Fibroblast of upper back skin (primary cell): ENCODE results near the gene FECH.

Source experiments
- DNase-seq: peaks from one replicate; pipeline ENCODE4 v3.0.0-alpha.2; 2013

FECH gene

GRCh38 chr18:57579934-57580333 is 6.6 kb downstream of the FECH start:
- DNase-seq, result no peak

GRCh38 chr18:57576316-57576715 is 10.2 kb downstream of the FECH start:
- DNase-seq, result no peak

- no peak for DNase-seq
These were observed 11.0 kb downstream of the FECH start for GRCh38 chr18:57575542-57575941.

GRCh38 chr18:57574866-57575265 is 11.6 kb downstream of the FECH start:
- DNase-seq, result no peak

DNA sequence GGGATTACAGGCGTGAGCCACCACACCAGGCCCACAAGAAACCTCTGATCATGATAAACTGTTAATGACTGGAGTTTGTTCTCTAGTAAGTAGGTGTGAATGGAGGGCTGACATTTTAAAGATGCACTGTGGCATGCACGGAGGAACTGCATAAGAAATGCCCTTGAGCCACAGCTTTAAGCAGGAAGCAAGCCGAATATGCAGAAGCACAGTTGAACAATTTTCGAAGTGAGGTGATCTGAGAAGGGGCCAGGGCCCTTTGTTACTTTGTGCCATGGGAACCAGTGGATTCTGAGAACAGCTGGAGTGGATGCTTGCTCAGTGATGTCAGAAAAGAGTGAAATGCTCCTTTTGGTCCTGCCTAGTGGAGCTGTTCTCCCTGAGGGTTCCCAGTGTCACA is 16.3 kb downstream of the FECH start:
- no peak for DNase-seq

DNA sequence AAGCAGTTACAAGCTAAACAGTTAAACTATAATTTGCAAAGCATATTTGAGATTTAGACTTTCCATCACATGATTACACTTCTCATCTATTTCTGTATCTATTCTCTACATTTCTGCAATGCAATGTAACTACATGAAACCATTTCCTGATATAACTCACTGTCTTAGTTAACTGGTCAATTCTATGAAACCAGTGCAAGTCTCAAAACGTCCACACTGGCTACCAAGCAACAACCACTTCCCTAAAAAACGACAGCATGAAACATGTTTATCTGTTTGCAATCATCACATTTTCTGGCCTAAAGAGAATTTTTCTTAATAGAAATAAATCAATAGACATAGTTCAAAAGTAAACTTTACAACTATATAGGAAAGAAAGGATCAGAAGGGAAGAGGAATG is 17.4 kb downstream of the FECH start:
- no peak for DNase-seq

GRCh38 chr18:57561728-57562423 is 24.6 kb downstream of the FECH start:
- peak; percentile 46 for DNase-seq

DNA sequence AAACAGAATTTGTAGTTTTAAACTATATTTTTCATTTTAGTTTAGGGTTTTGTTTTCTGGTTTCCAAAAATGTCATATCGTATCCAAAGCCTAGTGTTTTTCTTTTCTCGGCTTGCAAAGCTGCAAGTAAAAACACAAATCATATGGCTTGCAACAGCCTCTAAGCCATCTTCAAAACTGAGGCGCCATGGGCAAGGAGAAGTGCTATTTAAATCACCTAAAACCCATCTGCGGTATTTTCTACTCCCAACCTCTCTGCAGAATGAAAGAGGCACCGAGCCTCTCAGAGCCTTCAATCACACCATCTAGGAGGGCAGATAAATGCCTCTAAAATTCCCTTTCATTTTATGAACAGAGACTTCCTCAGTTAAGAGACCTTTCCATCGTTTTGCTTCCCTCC is 25.2 kb downstream of the FECH start:
- no peak for DNase-seq

GRCh38 chr18:57559314-57559713 is 27.2 kb downstream of the FECH start:
- DNase-seq, result peak; percentile 10

GRCh38 chr18:57555134-57555533 is 31.4 kb downstream of the FECH start:
- DNase-seq, result no peak

GRCh38 chr18:57550510-57550909 is 36.0 kb downstream of the FECH start:
- DNase-seq, result no peak

DNA sequence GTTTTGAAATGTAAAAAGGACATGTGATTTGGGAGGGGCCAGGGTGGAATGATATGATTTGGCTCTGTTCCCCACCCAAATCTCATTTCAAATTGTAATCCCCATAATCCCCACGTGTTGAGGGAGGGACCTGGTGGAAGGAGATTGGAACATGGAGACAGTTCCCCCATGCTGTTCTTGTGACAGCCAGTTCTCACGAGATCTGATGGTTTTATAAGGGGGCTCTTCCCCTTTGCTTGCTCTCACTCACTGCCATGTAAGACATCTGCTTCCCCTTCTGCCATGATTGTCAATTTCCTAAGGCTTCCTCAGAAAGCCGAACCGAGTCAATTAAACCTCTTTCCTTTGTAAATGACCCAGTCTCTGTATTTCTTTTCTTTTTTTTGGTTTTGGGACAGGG is 39.2 kb downstream of the FECH start:
- DNase-seq, result no peak

GRCh38 chr18:57544936-57545660 is 41.4 kb downstream of the FECH start:
- DNase-seq, result no peak

- DNase-seq, result no peak
These were observed 42.9 kb downstream of the FECH start for GRCh38 chr18:57543560-57543959.

DNA sequence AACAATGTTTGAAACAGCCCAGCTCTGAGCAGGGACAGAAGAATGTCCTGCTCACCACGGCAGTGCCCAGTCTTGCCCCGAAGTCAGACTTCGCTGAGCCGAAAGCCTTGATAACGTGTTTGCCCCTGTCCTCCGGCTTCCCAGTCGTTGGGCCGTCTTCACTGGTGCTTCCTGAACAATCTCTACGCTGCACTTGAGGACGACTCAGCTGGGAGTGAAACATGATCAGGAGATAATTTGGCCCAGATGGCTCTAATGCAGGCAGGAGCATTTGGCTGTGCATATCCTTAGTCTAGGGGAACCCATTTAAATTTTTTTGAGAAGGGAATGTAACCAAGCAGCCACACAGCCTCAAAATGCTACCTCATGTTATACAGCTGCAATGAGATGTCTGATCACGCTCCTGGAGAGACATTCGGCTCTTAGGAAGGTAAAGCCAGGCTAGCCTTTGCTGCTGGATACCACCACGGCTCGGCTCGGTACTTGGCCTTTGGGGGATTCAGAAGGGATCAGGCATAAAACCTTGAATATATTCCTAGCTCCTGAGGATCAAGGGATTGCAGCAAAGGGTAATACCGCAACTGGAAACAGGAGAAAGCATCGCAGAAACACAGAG is 43.6 kb downstream of the FECH start:
- peak; percentile 85 for DNase-seq

GRCh38 chr18:57542126-57542525 is 44.4 kb downstream of the FECH start:
- peak; percentile 72 for DNase-seq

- DNase-seq, result no peak
These were observed 46.8 kb downstream of the FECH start for GRCh38 chr18:57539702-57540101.

DNA sequence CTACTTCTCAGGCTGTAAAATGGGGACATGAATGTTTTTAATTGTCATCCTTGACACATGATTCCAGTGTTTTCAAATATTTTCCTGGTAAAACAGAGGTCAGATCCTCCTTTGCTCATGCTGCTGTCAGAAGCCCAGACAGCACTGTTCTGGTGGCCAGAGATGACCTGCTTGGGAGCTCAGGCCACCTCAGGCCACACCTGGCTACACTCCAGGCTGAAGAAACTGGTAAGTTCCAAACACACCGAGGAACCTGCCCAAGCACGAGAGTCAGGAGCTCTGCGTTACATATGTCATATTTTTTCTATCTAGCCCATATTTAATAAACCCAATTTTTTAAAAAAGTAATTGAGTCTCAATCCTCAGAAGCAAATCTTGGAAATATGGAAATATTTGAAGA is 47.9 kb downstream of the FECH start:
- DNase-seq, result no peak

DNA sequence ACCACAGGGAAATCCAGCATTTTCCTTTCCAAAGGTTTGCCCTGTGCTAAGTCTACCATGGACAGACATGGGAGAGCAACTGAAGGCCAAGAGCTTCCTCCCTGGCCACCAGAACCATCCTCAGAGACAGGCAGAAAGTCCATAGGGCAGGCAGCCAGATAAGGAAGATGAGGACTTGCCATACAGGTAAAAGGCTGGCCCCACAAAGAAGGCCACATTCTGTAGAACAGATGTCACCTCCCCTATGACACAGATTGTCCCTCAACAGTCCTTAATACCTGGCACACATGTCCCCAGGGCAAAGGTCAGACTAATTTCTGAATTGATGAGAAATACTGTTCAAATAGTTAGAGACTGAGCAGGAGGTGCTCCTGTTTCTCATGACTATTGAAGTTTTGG is 52.0 kb downstream of the FECH start:
- DNase-seq, result no peak

DNA sequence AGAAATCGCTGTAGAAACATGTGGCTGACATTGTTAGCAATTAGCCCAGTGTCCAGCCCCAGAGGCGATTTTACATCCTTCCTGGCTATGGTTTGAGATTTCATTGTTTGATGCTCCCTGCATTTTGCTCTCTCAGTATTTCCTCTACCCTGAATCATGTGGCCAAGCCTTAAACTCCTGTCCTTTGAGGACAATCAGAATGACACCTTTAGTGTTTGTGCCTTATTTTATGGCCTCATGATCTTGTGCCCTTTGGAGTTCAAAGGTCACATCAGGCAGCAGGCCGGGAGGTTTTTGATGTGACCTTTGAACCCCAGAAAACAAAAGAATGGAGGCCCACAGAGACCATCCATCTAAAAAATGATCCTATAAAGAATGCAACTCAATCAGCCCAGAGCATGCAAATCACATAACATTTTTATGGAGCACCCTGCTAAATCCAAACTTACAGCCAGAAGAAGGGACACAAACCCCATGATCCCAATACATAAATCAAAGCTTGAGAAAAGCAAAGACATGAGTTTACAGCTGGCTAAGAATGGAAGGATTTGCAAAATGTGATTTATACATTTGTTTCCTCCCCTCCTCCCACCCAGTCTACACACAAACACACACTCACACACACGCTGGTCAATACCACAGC is 52.5 kb downstream of the FECH start:
- DNase-seq, result no peak

DNA sequence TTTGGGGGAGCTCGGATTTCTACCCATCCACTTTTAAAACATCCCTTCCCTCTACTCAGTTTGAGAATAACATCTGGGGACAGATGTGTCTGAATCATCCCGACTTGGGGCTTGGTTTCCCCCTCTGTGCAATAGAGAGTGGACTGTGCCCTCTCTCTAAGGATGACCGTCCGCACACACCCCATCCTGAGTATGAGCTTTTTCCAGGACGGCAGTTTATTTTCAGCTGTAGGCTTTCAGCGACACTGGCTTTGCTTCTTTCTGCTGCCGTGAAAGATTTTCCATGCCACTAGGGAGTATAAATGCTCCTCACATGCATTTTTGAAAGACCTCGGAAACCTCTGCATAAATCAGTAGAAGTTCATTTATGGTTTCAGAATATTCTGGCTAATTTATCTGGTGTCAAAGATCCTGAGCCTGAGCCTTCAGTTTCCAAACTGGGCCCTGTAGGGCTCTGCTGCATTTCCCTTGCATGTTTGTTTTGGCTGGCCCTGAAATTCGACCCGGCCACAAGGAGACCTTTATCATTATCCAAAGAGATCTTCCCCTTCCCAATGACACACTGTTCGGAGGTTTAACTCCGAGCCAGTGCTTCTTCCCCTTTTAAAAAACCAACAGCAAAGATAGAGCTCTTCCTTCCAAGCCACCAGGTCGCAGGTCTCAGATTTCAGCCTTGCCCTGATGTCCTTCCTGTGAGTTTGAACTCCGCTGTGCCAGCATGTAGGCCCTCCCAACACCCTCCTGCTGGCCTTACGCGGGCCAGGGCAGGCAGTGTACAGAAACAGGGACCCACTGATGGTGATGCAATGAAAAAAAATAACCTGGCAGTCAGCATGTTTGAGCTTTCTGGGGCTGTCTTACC is 53.3 kb downstream of the FECH start:
- peak; percentile 7 for DNase-seq

- DNase-seq, result no peak
These were observed 57.4 kb downstream of the FECH start for GRCh38 chr18:57529151-57529550.
